Stomach (tissue), 9 donors: ENCODE data around the gene TRAPPC6A. TPM values are rescaled to one million over a fixed set of nuclear protein-coding genes. Genes with fewer than 3 reads are reported as not detected.

ENCODE experiments used
- DNase-seq, 2 donors: peaks; one replicate each; pipeline versions ENCODE4 v3.0.0 to v3.0.0-alpha.2; 2013 to 2019
- H3K27ac ChIP-seq, 5 donors: fragments of 200-600 bp in 4 of 5; sonication (generic) in 4 of 5; one replicate each; pipeline ENCODE4 v1.5.1; 2013 to 2019; ENCODE audit warnings: mild to moderate bottlenecking in 1 of 5, moderate library complexity in 1 of 5
- H3K27me3 ChIP-seq, 3 donors: fragments of 200-600 bp; sonication (generic); one replicate each; pipeline ENCODE4 v1.5.1; 2017 to 2019; ENCODE audit warnings: mixed run types in 1 of 3
- H3K36me3 ChIP-seq, 4 donors: fragments of 200-600 bp; sonication (generic); 1 replicate in 3 of 4; 2 replicates in 1 of 4; pipeline ENCODE4 v1.5.1; 2016 to 2019
- H3K4me1 ChIP-seq, 4 donors: fragments of 200-600 bp; sonication (generic); one replicate each; pipeline ENCODE4 v1.5.1; 2016 to 2019
- H3K4me3 ChIP-seq, 4 donors: fragments of 200-600 bp; sonication (generic) in 3 of 4; one replicate each; pipeline ENCODE4 v1.5.1; 2016 to 2019; ENCODE audit warnings: mild to moderate bottlenecking in 1 of 4
- H3K9me3 ChIP-seq, 4 donors: fragments of 200-600 bp; sonication (generic); one replicate each; pipeline ENCODE4 v1.5.1; 2016 to 2019
- EP300 ChIP-seq: sonication (generic); formaldehyde crosslinking; IDR thresholded peaks from one replicate; pipeline ENCODE4 v1.6.1; 2017; ENCODE audit warnings: antibody characterized with exemption
- POLR2A ChIP-seq, 4 donors: fragments of 450-650 bp; IDR thresholded peaks; one replicate each; pipeline ENCODE4 v1.6.1; 2016; ENCODE audit warnings: antibody characterized with exemption in 4 of 4, control low read depth in 2 of 4, mild to moderate bottlenecking in 1 of 4, moderate library complexity in 1 of 4
- POLR2AphosphoS5 ChIP-seq, 3 donors: sonication (generic); formaldehyde crosslinking; IDR thresholded peaks; one replicate each; pipeline ENCODE4 v1.6.1; 2016; ENCODE audit warnings: antibody characterized with exemption in 3 of 3
- WGBS, 5 donors: extraction: QIAGEN DNeasy Blood & Tissue Kit in 3 of 5; methylation state at CpG; one replicate each; pipeline versions ENCODE4 v1.1.5 to v1.1.7; 2013 to 2018; 5-methylcytosine and 5-hydroxymethylcytosine counted together
- intact Hi-C: fragments of 100-400 bp; cut with DNase I; formaldehyde crosslinking; loops from one replicate; pipeline ENCODE4 v1.15.1; 2023; ENCODE audit warnings: low total_unique reads
- polyA plus RNA-seq, 3 donors: library from polyadenylated mRNA; stranded (reverse); fragments of 200-250 nt; gene quantifications; one replicate each; pipeline ENCODE4 v1.2.3, GENCODE V29; 2013
- total RNA-seq, 5 donors: library from RNA; depleted of rRNA; stranded (reverse); fragments of >200 nt; gene quantifications; one replicate each; pipeline versions ENCODE4 v1.1.0 to v1.2.3, GENCODE V29; 2014 to 2016
- TF ChIP-seq, protein P1 (sequence below), 7 experiments: fragments of 450-650 bp in 4 of 7; fragments of 200-600 bp in 3 of 7; sonication (generic) in 3 of 7; IDR thresholded peaks; one replicate each; pipeline ENCODE4 v1.5.1; 2016 to 2019; ENCODE audit warnings: antibody characterized with exemption in 7 of 7, control low read depth in 2 of 7, mild to moderate bottlenecking in 1 of 7
- donor health status: healthy with polysubstance abuse.
- donor health status: Bipolar disorder and iron deficiency.
- donor health status: healthy.

TRAPPC6A gene
- total and polyA plus RNA-seq, 8 donors, result 8.7 to 59.4 (median 40.7) TPM; not detected in 1

- intact Hi-C loops, result no loop called here
- Histone ChIP-seq H3K27me3 (peaks cover 0 to 62% (median 31%) of the 10 kb centered on the region in 3 donors), H3K9me3 (no peaks in the 10 kb centered on the region), H3K4me3 (no peak overlapping the region), H3K27ac (no peak overlapping the region), H3K4me1 (peaks cover 7 to 31% (median 25%) of the 10 kb centered on the region in 4 donors), H3K36me3 (no peaks in the 10 kb centered on the region)
- WGBS, 5 donors, result 81 to 92% (median 85%) methylated on average over 11 to 12 of the region's 12 CpGs
- no peak for DNase-seq
- TF ChIP-seq POLR2AphosphoS5 (IDR thresholded peaks at IDR 0.05) (no peak), POLR2A (IDR thresholded peaks at IDR 0.05) (no peak), EP300 (no peak)
- TF ChIP-seq, protein P1, sequence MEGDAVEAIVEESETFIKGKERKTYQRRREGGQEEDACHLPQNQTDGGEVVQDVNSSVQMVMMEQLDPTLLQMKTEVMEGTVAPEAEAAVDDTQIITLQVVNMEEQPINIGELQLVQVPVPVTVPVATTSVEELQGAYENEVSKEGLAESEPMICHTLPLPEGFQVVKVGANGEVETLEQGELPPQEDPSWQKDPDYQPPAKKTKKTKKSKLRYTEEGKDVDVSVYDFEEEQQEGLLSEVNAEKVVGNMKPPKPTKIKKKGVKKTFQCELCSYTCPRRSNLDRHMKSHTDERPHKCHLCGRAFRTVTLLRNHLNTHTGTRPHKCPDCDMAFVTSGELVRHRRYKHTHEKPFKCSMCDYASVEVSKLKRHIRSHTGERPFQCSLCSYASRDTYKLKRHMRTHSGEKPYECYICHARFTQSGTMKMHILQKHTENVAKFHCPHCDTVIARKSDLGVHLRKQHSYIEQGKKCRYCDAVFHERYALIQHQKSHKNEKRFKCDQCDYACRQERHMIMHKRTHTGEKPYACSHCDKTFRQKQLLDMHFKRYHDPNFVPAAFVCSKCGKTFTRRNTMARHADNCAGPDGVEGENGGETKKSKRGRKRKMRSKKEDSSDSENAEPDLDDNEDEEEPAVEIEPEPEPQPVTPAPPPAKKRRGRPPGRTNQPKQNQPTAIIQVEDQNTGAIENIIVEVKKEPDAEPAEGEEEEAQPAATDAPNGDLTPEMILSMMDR (IDR thresholded peaks at IDR 0.05), result no peak
These were observed 18.6 kb downstream of the TRAPPC6A start for GRCh38 chr19:45159210-45159970.

- no peak for DNase-seq
- intact Hi-C loops, result no loop called here
- 80 to 84% (median 81%) methylated on average over 23 to 27 of the region's 27 CpGs for WGBS, 5 donors
- H3K9me3 ChIP-seq, result no peaks in the 10 kb centered on the region
- peaks cover 13 to 34% (median 27%) of the 10 kb centered on the region in 4 donors for H3K4me1 ChIP-seq
- H3K36me3 ChIP-seq, result no peaks in the 10 kb centered on the region
- H3K27me3 ChIP-seq, result peaks cover 0 to 70% (median 33%) of the 10 kb centered on the region in 3 donors
- no peak overlapping the region for H3K27ac ChIP-seq
- no peak overlapping the region for H3K4me3 ChIP-seq
- no peak for TF ChIP-seq EP300
- no peak for TF ChIP-seq POLR2A (IDR thresholded peaks at IDR 0.05)
- TF ChIP-seq, protein P1 (IDR thresholded peaks at IDR 0.05), result no peak
- TF ChIP-seq POLR2AphosphoS5 (IDR thresholded peaks at IDR 0.05), result no peak
These were observed 19.4 kb downstream of the TRAPPC6A start for GRCh38 chr19:45158503-45159209.

GRCh38 chr19:45156751-45157150 is 21.3 kb downstream of the TRAPPC6A start:
- no peak overlapping the region for H3K4me3 ChIP-seq
- 47 to 57% (median 50%) methylated on average over 9 to 11 of the region's 11 CpGs for WGBS, 5 donors
- intact Hi-C loops, result no loop called here
- DNase-seq, result peak; percentile 36 to 76
- H3K9me3 ChIP-seq, result peaks cover 0 to 4% (median 0%) of the 10 kb centered on the region in 4 donors
- no peak overlapping the region for H3K27ac ChIP-seq
- TF ChIP-seq, protein P1 (IDR thresholded peaks at IDR 0.05), result no peak
- TF ChIP-seq EP300 (no peak), POLR2A (IDR thresholded peaks at IDR 0.05) (no peak), POLR2AphosphoS5 (IDR thresholded peaks at IDR 0.05) (no peak)
- peaks cover 30 to 44% (median 43%) of the 10 kb centered on the region in 4 donors for H3K4me1 ChIP-seq
- peaks cover 0 to 79% (median 50%) of the 10 kb centered on the region in 3 donors for H3K27me3 ChIP-seq
- H3K36me3 ChIP-seq, result no peaks in the 10 kb centered on the region

DNA sequence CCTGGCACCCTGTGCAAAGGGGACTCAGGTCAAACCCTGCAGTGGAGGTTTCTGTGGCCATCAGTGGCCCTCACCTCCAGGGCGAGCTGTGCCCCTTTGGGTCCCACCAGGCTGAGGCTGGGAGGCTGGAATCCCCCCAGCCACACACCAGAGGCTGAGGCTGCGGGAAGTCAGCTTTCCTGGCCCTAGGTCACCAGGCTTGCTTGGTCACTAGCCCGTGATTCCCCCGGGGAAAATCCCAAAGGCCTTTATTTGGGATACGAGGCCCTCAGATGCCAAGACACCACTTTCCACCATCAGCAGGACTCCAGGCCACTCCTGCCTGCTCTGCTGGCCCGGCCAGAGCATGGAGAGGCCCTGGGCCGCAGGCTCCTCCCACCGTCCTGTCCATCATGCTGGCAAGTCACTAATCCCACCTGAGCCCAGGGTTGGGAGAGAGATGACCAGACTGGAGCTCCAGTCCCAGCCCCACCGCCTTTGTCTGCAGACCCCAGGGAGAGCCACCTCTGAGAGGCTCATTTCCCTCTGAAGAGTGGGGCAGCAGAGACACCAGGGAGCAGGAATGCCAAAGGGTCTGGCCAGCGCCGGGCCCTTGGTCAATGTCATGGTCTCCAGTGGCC is 21.9 kb downstream of the TRAPPC6A start:
- H3K9me3 ChIP-seq, result peaks cover 0 to 4% (median 0%) of the 10 kb centered on the region in 4 donors
- H3K36me3 ChIP-seq, result no peaks in the 10 kb centered on the region
- 82 to 95% (median 85%) methylated on average over 4 to 11 of the region's 11 CpGs for WGBS, 5 donors
- H3K27ac ChIP-seq, result no peak overlapping the region
- DNase-seq, result no peak
- TF ChIP-seq POLR2A (IDR thresholded peaks at IDR 0.05), result no peak
- TF ChIP-seq EP300, result no peak
- TF ChIP-seq, protein P1 (IDR thresholded peaks at IDR 0.05), result no peak
- no peak for TF ChIP-seq POLR2AphosphoS5 (IDR thresholded peaks at IDR 0.05)
- H3K4me3 ChIP-seq, result no peak overlapping the region
- H3K4me1 ChIP-seq, result peaks cover 26 to 43% (median 40%) of the 10 kb centered on the region in 4 donors
- peaks cover 0 to 79% (median 45%) of the 10 kb centered on the region in 3 donors for H3K27me3 ChIP-seq
- intact Hi-C loops, result no loop called here
